Anterior cingulate cortex (tissue), 58 donors: ENCODE results near the gene TAC1.
"Not testable (repeated sequence)": the region's sequence is repeated elsewhere in the genome, so short reads cannot be mapped to it uniquely, and the experiment has no call there.

Experiments
- DNase-seq, 58 donors: peaks; one replicate each; lab custom pipeline; 2025; lab: John Stamatoyannopoulos, UW

Gene TAC1, protein sequence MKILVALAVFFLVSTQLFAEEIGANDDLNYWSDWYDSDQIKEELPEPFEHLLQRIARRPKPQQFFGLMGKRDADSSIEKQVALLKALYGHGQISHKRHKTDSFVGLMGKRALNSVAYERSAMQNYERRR

DNA sequence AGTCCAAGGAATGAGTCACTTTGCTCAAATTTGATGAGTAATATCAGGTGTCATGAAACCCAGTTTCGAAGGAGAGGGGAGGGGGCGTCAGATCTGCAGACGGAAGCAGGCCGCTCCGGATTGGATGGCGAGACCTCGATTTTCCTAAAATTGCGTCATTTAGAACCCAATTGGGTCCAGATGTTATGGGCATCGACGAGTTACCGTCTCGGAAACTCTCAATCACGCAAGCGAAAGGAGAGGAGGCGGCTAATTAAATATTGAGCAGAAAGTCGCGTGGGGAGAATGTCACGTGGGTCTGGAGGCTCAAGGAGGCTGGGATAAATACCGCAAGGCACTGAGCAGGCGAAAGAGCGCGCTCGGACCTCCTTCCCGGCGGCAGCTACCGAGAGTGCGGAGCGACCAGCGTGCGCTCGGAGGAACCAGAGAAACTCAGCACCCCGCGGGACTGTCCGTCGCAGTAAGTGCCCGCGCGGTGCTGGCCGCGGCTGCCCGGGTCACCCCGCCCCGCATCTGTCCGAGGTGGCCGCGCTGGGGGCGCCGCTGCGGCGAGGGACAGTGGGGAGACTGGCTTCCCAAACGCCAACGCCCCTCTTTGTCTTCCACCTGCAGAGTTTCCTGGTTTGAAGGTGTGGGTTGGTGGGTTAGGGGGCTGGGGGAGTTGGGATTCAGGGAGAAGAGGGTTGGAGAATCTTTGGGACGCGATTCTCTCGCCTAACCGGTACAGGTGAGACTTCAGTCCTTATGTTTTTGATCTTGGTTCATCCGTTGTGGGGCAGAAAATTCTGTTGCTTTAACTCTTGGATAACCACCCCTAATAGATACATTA lies at the start of gene TAC1:
TAC1 (plus strand) TSS at position 351 of the 829 bp plus-strand sequence. CDS start 527 bp downstream, outside the sequence.
- peak in 1 of 58 donors; percentile 14 for DNase-seq

DNA sequence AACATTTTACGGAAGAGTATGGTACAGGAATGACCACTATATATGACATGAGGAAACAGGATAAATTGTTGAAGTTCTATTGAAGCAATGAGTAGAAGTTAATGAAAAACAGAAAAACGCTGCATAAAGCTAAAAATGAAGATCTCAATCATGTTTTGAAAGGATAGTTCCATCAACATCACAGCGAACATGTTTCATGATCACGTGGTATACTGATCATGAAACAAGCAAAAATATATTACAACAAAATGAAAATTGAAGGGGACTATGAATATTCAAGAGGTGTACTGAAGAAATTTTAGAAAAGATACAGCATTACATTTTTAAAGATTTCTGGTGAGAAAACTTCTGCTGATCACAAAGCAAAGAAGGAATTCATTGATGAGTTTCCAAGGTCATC lies 45.9 kb upstream of the TAC1 start:
- DNase-seq = no peak

DNA sequence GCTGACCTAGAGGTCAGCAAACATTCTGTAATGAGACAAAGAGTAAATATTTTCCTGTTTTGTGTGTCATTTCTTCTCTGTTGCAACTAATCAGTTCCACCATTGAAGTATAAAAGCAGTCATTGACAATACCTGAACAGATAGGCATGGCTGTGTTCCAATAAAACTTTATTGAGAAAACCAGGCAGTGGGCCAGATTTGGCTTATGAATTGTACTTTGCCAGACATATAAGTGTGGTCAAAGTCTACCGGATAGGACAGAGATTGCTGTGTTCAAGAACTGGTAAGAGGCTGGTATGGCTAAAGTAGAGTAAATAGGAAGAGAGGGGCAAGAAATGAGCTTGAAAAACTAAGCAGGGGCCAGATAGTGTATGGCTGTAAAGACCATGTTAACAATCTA lies 38.3 kb upstream of the TAC1 start:
- no peak for DNase-seq

DNA sequence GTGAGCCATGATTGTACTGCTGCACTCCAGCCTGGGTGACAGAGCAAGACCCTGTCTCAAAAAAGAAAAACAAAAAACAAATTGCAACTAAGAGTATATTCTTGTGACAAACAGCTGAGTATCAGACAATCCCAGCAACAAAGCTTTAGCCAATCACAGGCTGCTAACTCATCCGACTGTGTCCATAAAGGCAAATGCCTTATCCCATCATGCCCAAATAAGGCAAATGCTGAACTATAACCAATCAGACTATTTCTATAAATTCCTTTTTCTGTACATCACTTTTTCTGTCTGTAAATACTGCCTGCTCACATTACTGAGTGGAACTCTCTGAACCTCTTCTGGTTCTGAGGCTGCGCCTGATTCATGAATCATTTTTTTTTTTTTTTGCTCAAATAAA lies 37.5 kb upstream of the TAC1 start:
- no peak for DNase-seq

DNA sequence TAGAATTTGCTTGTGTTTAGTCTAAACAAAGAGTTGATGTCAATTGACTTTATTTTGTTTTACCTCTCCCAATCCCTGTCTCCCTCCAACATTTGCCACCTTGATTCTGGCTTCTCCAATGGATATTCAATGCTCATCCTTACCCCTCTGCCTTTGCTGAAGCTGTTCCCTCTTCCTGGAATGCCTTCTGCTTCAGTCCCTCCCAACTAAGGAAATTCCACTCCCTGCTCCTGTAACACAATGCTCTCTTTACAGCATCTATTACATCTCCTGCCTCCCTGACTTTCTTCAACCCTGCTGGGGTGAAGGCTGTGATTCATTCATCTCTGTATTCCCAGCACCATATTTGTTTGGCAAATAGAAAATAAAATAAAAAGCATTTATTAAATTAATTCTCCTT lies 34.5 kb upstream of the TAC1 start:
- DNase-seq = no peak

DNA sequence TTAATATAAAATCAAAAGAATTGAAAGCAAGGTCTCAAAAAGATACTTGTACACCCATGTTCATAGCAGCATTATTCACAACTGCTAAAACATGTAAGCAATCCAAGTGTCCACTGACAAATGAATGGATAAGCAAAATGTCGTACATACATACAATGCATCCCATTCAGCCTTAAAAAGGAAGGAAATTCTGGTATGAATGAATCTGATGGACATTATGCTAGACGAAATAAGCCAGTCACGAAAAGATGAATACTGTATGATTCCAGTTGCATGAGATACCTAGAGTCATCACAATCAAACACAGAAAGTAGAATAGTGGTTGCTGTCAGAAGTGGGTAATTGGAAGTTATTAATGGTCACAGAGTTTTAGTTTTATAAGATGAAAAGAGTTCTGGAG lies 9.5 kb upstream of the TAC1 start:
- no peak for DNase-seq

DNA sequence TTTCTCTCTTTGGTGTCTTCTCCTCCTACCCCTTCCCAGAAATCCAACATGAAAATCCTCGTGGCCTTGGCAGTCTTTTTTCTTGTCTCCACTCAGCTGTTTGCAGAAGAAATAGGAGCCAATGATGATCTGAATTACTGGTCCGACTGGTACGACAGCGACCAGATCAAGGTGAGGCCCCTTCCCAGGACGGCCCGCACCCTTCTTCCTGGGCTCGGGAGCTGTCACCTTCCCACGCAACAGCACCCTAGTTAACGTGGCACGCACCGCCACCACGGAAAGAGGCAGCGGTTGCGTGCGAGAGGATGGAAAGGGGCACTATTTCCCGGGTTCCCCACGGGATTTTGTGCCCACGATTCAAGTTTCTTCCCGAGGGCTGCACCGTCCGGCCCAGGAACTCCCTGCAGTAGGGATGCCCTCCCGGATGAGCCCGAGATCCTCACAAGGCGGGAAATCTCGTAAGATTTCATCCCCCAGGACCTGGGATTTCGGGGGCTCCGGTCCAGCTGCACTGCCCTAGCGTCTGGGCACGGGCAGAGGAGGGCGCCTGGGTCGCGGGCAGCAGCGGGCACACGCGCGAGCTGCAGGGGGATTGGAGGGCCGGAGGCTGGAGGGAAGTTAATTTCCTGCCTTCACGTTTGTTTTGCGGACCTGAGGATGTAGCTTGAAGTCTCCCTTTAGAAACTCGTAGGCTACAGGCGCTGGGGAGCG lies 834 bp downstream of the TAC1 start:
- peak in 1 of 58 donors; percentile 4 for DNase-seq

DNA sequence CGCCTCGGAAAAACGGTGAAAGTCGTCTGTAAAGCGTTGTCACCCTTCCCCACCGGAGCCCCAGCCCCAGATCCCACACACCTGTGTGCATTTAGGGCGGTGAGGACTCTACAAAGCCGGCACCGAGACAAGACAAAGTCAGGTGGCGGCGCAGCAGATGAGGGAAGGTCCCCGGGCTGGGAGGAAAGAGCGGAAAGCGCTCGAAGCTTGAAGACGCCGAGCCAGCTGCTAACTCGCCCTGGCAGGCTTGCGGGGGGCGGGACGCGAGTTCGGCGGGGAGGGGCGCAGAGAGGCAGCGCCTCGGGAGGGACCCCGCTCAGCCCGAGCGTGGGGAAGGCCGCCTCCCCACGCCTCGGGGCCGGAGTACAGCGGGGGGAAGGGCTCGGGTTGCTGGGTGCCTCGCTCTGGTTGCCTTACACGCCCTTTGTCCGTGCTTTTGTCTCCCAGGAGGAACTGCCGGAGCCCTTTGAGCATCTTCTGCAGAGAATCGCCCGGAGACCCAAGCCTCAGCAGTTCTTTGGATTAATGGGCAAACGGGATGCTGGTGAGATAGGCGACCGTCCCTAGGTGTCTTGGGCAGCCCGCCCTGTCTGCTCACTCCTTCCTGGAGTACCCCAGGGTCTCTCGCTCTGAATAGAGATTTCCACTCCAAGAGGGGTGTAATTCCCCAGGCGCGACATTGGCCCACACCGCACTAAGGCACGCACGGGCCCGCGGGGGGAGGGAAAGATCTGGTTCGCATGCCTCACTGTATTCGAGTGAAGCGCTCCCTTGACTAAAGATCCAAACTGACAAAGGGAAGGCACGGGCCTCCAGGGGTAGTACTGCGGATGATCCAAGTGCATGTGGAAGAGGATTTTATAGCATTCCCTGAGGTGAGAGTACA lies 1.6 kb downstream of the TAC1 start:
- DNase-seq = peak in 2 of 58 donors; percentile 4 to 21

DNA sequence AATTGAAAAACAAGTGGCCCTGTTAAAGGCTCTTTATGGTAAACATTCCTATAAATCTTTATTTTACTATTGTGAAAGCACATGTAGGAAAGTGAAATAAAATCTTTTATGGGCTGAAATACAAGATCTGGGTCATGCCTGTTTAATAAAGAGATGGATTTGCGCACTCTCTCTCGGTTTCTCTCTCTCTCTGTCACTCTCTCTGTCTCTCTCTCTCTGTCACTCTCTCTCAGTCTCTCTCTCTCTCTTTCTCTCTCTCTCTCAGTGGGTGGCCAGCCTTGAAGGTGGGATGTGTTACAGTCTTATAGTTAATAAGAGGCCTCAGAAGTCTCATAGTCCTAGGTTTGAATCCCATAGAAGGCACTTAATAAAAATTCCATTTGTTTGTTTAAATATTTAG lies 2.4 kb downstream of the TAC1 start:
- no peak for DNase-seq

DNA sequence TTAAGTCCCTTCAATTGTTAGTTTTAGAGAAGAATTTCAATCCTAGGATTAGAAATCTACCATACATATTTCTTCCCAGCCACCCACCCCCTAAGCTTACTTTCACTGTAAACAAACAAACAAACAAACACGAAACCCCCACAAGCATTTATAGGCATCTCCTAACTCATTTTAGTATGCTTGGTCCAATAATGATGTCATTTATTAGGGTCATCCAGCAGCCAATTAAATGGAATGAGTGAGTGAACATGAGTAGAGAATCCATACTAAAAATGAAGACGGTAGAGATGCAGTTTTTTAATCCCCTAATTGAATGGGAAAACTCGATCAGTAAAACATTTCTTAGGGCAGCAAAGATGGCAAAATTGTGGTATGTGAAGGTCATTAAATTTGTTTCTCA lies 3.2 kb downstream of the TAC1 start:
- DNase-seq = no peak

DNA sequence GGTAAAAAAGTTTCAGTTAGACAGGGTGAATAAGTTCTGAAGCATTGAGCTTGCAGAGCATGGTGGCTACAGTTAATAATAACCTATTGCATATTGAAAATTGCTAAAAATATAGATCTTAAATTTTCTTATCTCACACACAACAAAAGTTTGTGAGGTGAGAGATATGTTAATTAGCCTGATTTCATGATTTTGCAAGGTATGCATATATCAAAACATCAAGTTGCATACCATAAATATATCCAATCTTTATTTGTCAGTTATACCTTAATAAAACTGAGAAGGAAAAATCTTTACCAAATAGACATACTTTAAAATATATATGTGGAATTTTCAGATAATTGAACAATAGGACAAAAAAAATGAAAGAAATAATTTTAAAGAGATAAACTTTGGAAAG lies 16.6 kb downstream of the TAC1 start:
- no peak for DNase-seq

DNA sequence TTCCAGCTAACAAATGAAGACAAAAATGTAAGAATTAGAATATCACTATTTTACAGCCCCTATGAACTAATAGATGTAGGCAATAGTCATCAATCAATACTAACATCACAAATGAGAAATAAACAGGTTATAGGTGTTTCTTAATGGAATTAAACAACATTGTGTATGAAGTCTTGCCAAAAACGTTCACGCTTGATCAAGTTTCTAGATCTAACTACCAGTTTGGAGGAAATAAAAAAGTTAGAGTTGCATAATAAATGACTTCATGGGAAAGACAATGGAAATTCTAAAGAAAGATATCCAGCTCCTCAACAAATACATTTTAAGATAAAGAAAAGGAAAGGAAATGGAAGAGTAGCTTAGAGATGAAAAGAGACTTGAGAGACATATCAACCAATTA lies 19.7 kb downstream of the TAC1 start:
- DNase-seq = no peak

DNA sequence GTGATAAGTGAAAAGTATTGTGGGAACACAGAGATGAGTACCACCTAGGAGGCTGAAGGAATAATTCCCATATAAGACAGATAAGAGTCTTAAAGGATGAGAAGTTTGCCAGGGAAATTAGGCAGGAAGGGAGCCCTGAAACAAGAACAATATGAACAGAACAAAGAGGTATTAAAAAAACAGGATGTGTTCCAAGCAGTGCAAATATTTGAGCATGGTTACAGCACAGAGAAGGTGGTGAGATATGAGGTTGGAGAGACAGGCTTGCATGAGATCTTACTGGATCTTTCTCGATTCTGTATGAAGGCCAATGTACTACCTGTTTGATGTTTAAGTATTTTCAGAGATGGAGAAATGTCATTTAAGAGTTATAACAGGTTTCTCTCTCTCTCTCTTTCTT lies 20.3 kb downstream of the TAC1 start:
- no peak for DNase-seq

DNA sequence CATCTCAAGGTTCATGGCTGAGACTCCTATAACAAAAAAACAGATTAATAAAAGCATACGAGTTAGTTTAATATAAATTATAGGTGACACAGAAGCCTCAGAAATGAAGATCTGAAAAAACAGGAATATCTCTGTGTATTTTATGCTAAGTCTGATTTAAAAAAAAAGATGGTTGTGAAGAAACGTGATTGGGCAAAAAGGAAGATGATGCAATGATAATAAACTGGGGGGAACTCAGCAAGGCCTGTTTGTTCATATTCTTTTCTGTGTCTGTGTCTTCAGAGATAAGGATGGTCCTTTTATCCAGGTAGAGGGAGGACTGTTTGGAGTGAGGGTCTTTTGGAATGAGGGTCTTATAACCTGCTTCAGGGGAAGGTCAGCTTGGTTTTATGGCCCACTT lies 25.9 kb downstream of the TAC1 start:
- DNase-seq = no peak

DNA sequence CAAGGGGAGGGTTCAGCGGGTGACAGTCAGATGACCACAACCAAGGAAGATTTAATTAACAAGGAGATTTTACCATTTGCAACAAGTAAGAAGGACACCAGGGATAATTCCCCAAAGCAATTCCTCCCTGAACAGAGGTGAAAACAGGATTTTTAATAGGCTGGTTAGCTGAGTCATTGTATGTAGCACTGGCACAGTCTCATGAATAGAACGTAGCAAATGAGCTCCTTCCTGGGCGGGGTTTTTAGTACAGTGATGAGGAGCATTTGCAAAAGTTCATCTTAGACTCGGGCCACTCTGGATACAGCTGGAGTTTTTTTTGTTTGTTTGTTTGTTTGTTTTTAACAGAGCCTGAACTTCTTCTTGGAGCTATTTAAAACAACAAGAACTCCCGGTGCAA lies 39.0 kb downstream of the TAC1 start:
- no peak for DNase-seq

DNA sequence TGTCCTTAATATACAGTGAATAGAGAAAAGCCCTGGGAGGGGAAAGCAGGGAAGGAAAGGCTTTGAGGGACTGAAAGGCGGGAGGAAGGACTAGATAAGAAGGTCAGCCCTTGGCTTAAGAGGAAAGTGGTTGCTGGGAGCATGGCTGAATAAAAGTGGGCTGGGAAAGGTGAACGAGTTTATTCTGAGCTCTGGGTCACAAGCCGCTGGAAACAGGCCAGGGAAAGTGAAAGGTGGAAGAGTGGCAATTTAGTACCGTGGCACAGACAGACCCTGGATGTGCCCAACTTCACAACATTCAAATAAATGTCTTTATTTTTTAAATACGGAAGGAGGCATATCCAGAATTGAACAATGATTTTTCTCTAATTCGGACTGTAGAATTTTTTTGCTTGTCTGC lies 39.7 kb downstream of the TAC1 start:
- DNase-seq = no peak

DNA sequence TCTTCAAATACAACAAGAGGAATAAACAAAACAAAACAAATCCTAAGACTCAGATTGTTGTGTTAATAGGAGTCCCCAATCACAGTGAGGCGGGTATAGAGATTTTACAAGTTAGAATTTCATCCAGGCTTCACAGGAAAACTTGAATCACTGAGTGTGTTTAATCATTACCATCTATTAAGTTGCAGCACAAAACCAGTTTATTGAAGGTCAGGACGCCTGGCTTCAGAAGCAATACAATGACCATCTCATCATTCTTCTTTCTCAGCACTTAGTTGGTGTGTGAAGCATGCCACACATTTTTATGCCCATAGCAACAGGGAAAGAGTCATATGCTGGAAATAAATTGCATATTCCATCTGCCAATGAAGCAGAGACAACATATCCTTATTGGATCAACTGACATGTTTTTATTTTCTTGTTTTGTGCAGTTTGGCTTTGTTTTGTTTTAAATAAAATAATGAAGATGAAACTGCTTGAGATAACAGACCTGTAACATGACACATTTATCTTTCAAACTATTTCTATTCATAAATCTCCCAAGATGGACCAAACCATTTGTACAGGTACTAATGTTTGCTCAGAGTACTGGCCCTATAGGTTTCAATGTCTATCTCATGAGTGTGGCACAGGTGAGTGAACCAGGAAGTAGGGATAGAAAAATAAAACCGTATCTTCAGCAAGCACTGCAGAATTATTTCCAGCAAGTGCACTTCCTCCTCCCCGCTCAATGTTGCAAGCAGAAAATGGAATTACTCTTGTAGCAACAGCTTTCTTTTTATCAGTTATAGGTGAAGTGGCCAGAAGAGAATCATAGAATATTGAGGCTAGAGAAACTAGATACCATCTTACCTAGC lies 40.4 kb downstream of the TAC1 start:
- no peak for DNase-seq

DNA sequence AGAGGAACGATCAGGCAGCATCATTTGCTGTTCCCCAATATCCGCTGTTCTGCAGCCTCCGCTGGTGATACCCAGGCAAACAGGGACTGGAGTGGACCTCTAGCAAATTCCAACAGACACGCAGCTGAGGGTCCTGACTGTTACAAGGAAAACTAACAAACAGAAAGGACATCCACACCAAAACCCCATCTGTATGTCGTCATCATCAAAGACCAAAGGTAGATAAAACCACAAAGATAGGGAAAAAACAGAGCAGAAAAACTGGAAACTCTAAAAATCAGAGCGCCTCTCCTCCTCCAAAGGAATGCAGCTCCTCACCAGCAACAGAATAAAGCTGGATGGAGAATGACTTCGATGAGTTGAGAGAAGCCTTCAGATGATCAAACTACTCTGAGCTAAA lies 54.5 kb downstream of the TAC1 start:
- not testable (repeated sequence) for DNase-seq
